Measurements from ENCODE around the gene SPACA6.

- no peak for TF ChIP-seq POLR2A (IDR thresholded peaks at IDR 0.05; ENCODE audit: low read depth, low read length)
- TF ChIP-seq TAF1 (IDR thresholded peaks at IDR 0.05; ENCODE audit: borderline replicate concordance, low read depth, low read length), result no peak
Observed at GRCh38 chr19:51664997-51665396, 28.1 kb upstream of the SPACA6 start.

Measured in GM12892 (cell line).